ENCODE results near the gene PABPC3. TPM values are rescaled to one million over a fixed set of nuclear protein-coding genes. Genes with fewer than 3 reads are reported as not detected.

Gene PABPC3
- total and polyA plus RNA-seq, 2 donors from 2014 or later, result 0.22 TPM; not detected in 1

DNA sequence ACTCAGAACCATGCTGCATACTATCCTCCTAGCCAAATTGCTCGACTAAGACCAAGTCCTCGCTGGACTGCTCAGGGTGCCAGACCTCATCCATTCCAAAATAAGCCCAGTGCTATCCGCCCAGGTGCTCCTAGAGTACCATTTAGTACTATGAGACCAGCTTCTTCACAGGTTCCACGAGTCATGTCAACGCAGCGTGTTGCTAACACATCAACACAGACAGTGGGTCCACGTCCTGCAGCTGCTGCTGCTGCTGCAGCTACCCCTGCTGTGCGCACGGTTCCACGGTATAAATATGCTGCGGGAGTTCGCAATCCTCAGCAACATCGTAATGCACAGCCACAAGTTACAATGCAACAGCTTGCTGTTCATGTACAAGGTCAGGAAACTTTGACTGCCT, 1.5 kb downstream of the PABPC3 start:
- TF ChIP-seq, protein P1, sequence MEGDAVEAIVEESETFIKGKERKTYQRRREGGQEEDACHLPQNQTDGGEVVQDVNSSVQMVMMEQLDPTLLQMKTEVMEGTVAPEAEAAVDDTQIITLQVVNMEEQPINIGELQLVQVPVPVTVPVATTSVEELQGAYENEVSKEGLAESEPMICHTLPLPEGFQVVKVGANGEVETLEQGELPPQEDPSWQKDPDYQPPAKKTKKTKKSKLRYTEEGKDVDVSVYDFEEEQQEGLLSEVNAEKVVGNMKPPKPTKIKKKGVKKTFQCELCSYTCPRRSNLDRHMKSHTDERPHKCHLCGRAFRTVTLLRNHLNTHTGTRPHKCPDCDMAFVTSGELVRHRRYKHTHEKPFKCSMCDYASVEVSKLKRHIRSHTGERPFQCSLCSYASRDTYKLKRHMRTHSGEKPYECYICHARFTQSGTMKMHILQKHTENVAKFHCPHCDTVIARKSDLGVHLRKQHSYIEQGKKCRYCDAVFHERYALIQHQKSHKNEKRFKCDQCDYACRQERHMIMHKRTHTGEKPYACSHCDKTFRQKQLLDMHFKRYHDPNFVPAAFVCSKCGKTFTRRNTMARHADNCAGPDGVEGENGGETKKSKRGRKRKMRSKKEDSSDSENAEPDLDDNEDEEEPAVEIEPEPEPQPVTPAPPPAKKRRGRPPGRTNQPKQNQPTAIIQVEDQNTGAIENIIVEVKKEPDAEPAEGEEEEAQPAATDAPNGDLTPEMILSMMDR (IDR thresholded peaks at IDR 0.05; ENCODE audit: borderline replicate concordance, extremely low read depth, insufficient read depth), result no peak
- FAIRE-seq (no peak), DNase-seq (no peak)
- H3K36me3 ChIP-seq (ENCODE audit: control insufficient read depth in 2 of 3, insufficient read depth in 3 of 3, low read length in 3 of 3), result no peaks in the 10 kb centered on the region
- no peaks in the 10 kb centered on the region for H3K4me1 ChIP-seq (ENCODE audit: control insufficient read depth in 2 of 3, insufficient read depth in 2 of 3, low read depth in 1 of 3, low read length in 3 of 3)
- intact Hi-C loops (cut with DNase I), result no loop called here
- no peak overlapping the region for H3K4me3 ChIP-seq (ENCODE audit: low read length in 3 of 3)
- H3K27me3 ChIP-seq (ENCODE audit: control insufficient read depth, insufficient read depth, low read length), result no peaks in the 10 kb centered on the region
- H3K9ac ChIP-seq (ENCODE audit: low read length in 3 of 3), result no peak overlapping the region
- H3K9me3 ChIP-seq (ENCODE audit: control insufficient read depth in 2 of 3, insufficient read depth in 1 of 3, low read length in 3 of 3), result no peaks in the 10 kb centered on the region
- no peak overlapping the region for H3K27ac ChIP-seq (ENCODE audit: low read depth in 2 of 2, low read length in 2 of 2)

DNA sequence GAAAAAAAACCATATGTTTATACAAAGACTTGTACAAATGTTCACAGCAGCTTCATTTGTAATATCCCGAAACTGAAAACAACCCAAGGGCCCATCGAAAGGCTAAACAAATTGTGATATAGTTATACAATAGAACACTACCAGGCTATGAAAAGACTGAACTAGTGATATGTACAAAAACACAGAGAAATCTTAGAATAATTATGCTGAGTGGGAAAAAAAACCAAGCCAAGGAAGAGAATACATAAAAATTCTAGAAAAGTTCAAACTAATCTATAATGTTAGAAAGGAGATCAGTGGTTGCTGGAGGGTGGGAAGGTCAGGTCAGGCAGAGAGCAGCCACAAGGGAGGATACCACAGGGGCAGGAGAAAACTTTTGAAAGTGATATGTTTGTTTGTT, 7.8 kb downstream of the PABPC3 start:
- H3K27ac ChIP-seq (ENCODE audit: low read depth in 2 of 2, low read length in 2 of 2), result no peak overlapping the region
- no peaks in the 10 kb centered on the region for H3K36me3 ChIP-seq (ENCODE audit: control insufficient read depth in 2 of 3, insufficient read depth in 3 of 3, low read length in 3 of 3)
- intact Hi-C loops (cut with DNase I), result no loop called here
- TF ChIP-seq, protein P1 (IDR thresholded peaks at IDR 0.05; ENCODE audit: borderline replicate concordance, extremely low read depth, insufficient read depth), result no peak
- H3K9ac ChIP-seq (ENCODE audit: low read length in 3 of 3), result no peak overlapping the region
- H3K4me1 ChIP-seq (ENCODE audit: control insufficient read depth in 2 of 3, insufficient read depth in 2 of 3, low read depth in 1 of 3, low read length in 3 of 3), result no peaks in the 10 kb centered on the region
- DNase-seq (no peak), FAIRE-seq (no peak)
- no peaks in the 10 kb centered on the region for H3K9me3 ChIP-seq (ENCODE audit: control insufficient read depth in 2 of 3, insufficient read depth in 1 of 3, low read length in 3 of 3)
- no peaks in the 10 kb centered on the region for H3K27me3 ChIP-seq (ENCODE audit: control insufficient read depth, insufficient read depth, low read length)
- H3K4me3 ChIP-seq (ENCODE audit: low read length in 3 of 3), result no peak overlapping the region

DNA sequence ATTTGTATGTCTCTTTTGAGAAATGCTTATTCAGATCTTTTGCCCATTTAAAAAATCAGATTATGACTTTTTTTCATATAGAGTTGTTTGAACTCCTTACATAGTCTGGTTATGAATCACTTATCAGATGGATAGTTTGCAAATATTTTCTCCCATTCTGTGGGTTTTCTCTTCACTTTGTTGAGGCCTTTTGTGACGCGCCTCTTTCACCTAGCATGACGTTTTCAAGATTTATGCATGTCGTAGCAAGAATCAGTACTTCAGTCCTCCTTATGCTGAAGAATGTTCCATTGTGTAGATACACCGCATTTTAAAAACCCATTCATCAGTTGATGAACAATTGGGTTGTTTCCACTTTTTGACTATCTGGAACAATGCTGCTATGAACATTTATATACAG, 13.4 kb downstream of the PABPC3 start:
- TF ChIP-seq, protein P1 (IDR thresholded peaks at IDR 0.05; ENCODE audit: borderline replicate concordance, extremely low read depth, insufficient read depth), result no peak
- DNase-seq (no peak), FAIRE-seq (no peak)
- H3K27ac ChIP-seq (ENCODE audit: low read depth in 2 of 2, low read length in 2 of 2), result no peak overlapping the region
- no peaks in the 10 kb centered on the region for H3K36me3 ChIP-seq (ENCODE audit: control insufficient read depth in 2 of 3, insufficient read depth in 3 of 3, low read length in 3 of 3)
- H3K9me3 ChIP-seq (ENCODE audit: control insufficient read depth in 2 of 3, insufficient read depth in 1 of 3, low read length in 3 of 3), result no peaks in the 10 kb centered on the region
- H3K27me3 ChIP-seq (ENCODE audit: control insufficient read depth, insufficient read depth, low read length), result no peaks in the 10 kb centered on the region
- intact Hi-C loops (cut with DNase I), result no loop called here
- H3K4me3 ChIP-seq (ENCODE audit: low read length in 3 of 3), result no peak overlapping the region
- no peaks in the 10 kb centered on the region for H3K4me1 ChIP-seq (ENCODE audit: control insufficient read depth in 2 of 3, insufficient read depth in 2 of 3, low read depth in 1 of 3, low read length in 3 of 3)
- H3K9ac ChIP-seq (ENCODE audit: low read length in 3 of 3), result no peak overlapping the region

DNA sequence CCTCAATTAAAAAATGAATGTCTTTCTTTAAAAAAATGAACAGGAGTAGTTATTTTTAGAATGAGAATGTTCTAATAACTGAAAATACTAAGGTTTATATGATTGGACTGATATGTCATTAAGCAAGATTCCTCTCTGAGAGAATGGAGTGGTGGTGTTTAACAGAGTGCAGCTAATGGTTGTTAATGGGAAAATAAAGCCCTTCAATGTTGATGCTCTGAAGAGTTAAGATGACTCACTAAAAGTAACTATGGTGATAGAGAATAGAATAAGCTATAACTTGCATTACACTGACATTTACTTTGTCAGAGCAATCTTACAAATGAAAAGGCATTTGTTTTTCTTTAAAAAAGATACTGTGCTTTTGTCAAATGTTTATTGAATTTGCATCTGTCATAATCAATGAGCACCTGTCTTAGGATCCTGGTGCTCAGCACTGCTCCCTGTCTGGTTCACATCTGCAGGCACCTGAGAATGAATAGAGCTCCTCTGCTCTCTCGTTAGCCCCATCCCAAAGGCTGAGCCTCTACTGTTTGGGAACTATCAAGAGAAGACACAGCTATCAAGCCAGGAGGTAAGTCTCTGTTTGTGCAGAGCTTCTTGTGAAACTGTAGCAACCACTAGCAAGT, 15.1 kb downstream of the PABPC3 start:
- Histone ChIP-seq H3K36me3 (ENCODE audit: control insufficient read depth in 2 of 3, insufficient read depth in 3 of 3, low read length in 3 of 3) (no peaks in the 10 kb centered on the region), H3K4me1 (ENCODE audit: control insufficient read depth in 2 of 3, insufficient read depth in 2 of 3, low read depth in 1 of 3, low read length in 3 of 3) (no peaks in the 10 kb centered on the region), H3K27ac (ENCODE audit: low read depth in 2 of 2, low read length in 2 of 2) (no peak overlapping the region), H3K9me3 (ENCODE audit: control insufficient read depth in 2 of 3, insufficient read depth in 1 of 3, low read length in 3 of 3) (no peaks in the 10 kb centered on the region), H3K4me3 (ENCODE audit: low read length in 3 of 3) (no peak overlapping the region), H3K27me3 (ENCODE audit: control insufficient read depth, insufficient read depth, low read length) (no peaks in the 10 kb centered on the region), H3K9ac (ENCODE audit: low read length in 3 of 3) (no peak overlapping the region)
- DNase-seq (no peak), FAIRE-seq (no peak)
- intact Hi-C loops (cut with DNase I), result no loop called here
- TF ChIP-seq, protein P1 (IDR thresholded peaks at IDR 0.05; ENCODE audit: borderline replicate concordance, extremely low read depth, insufficient read depth), result no peak

All from kidney (tissue), 14 donors.